Measurements from ENCODE around the gene SNX9. TPM values are rescaled to one million over a fixed set of nuclear protein-coding genes. Genes with fewer than 3 reads are reported as not detected.

Gene SNX9
- total and polyA plus RNA-seq, 2 of the 8 experiments (the other 6 are each of a cell fraction or from before 2014, with no cell fraction given) = 11.8 to 23.2 TPM

DNA sequence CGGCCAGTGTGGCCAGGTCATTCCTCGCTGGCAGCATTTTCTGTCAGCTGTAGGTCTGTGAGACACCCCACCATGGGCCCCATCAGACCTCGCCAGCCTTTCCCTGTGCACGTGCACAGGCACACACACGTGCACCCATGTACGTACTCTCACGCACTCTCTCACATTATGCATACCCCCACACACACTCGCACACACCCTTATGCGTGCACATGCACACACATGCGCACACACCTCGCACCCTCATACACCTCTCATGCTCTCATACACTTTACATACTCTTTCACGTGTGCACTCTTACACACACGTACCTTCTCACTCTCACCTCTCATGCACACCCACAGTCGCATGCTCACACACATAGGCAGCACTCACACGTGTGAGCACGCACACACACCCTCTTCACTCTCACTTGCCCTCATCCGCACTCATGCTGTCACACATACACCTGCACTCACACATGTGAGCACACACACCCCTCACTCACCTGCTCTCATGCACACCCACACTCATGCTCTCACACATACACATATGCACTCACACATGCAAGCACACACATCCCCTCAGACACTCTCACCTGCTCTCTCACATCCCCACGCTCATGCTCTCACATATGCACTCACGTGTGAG, 46.7 kb downstream of the SNX9 start:
- no peaks in the 10 kb centered on the region for H3K27me3 ChIP-seq (replicated peaks in 1 of 4; ENCODE audit: control insufficient read depth in 3 of 4, extremely low read depth in 1 of 4, insufficient read depth in 3 of 4, low read length in 3 of 4)
- H3K23ac ChIP-seq (ENCODE audit: insufficient read length) = no peak overlapping the region
- ChIA-PET POLR2A (ENCODE audit: partially characterized antibody) (no interaction called here), CTCF (ENCODE audit: partially characterized antibody) (no interaction called here)
- no peak overlapping the region for H3K9ac ChIP-seq (replicated peaks in 1 of 4; ENCODE audit: extremely low read depth in 1 of 4, low read depth in 3 of 4, low read length in 3 of 4)
- TF ChIP-seq CEBPB (IDR thresholded peaks at IDR 0.05; ENCODE audit: low read depth, low read length) (no peak), POLR2AphosphoS5 (IDR thresholded peaks at IDR 0.05; ENCODE audit: low read depth, low read length) (no peak)
- TF ChIP-seq, protein P1, sequence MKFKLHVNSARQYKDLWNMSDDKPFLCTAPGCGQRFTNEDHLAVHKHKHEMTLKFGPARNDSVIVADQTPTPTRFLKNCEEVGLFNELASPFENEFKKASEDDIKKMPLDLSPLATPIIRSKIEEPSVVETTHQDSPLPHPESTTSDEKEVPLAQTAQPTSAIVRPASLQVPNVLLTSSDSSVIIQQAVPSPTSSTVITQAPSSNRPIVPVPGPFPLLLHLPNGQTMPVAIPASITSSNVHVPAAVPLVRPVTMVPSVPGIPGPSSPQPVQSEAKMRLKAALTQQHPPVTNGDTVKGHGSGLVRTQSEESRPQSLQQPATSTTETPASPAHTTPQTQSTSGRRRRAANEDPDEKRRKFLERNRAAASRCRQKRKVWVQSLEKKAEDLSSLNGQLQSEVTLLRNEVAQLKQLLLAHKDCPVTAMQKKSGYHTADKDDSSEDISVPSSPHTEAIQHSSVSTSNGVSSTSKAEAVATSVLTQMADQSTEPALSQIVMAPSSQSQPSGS (IDR thresholded peaks at IDR 0.05; ENCODE audit: low read length) = no peak
- H3K56ac ChIP-seq (replicated peaks; ENCODE audit: insufficient read length, low read depth, low read length) = no peak overlapping the region
- peak overlapping the region; percentile 32 for H3K4ac ChIP-seq (replicated peaks; ENCODE audit: insufficient read length, low read depth, low read length)
- H3K23me2 ChIP-seq (ENCODE audit: low read depth, low read length) = no peaks in the 10 kb centered on the region
- H2BK12ac ChIP-seq (ENCODE audit: low read depth, low read length) = no peak overlapping the region
- no peaks in the 10 kb centered on the region for H3K9me3 ChIP-seq (ENCODE audit: insufficient read depth in 2 of 2, low read depth in 1 of 2, low read length in 1 of 2)
- H4K91ac ChIP-seq (replicated peaks; ENCODE audit: insufficient read length, low read length) = no peak overlapping the region
- no peak overlapping the region; the same call in 1 of the 2 replicates for H3K27ac ChIP-seq (ENCODE audit: low read depth, low read length)
- no peak overlapping the region for H3K4me2 ChIP-seq (ENCODE audit: insufficient read depth in 1 of 2, low read depth in 2 of 2, low read length in 2 of 2)
- FAIRE-seq (no peak), DNase-seq (ENCODE audit: low read depth in 1 of 2, low spot score in 2 of 2) (no peak)
- no peak overlapping the region for H4K8ac ChIP-seq (ENCODE audit: extremely low read depth, insufficient read depth, low read length)
- WGBS, 2 experiments (ENCODE audit: extremely low coverage in 1 of 2, insufficient coverage in 1 of 2, insufficient read length in 1 of 2, insufficient replicate concordance in 2 of 2, low coverage in 1 of 2, low lambda C conversion rate in 2 of 2, missing lambda C conversion rate in 1 of 2) = 95 to 100% methylated on average over 2 to 19 of the region's 19 CpGs
- no peak overlapping the region for H3K18ac ChIP-seq (ENCODE audit: extremely low read depth, low read length)
- H4K5ac ChIP-seq (ENCODE audit: insufficient read length, low read depth, low read length) = no peak overlapping the region
- no peak overlapping the region for H2AFZ ChIP-seq (ENCODE audit: low read length)
- H4K20me1 ChIP-seq (replicated peaks in 1 of 2; ENCODE audit: control insufficient read depth in 1 of 2, insufficient read depth in 2 of 2, low read length in 2 of 2) = peaks cover 4 to 10% of the 10 kb centered on the region in 2 experiments
- H2BK5ac ChIP-seq (ENCODE audit: low read depth, low read length) = peak overlapping the region; percentile 86; the same call in 1 of the 2 replicates
- H2AK5ac ChIP-seq (ENCODE audit: low read depth, low read length) = no peak overlapping the region
- H2BK15ac ChIP-seq (ENCODE audit: low read length) = no peak overlapping the region
- H3K14ac ChIP-seq (ENCODE audit: insufficient read length) = no peak overlapping the region
- peaks cover 2% of the 10 kb centered on the region; the same call in 1 of the 2 replicates for H3K79me1 ChIP-seq (ENCODE audit: low read depth, low read length)
- peaks cover 3 to 17% (median 12%) of the 10 kb centered on the region in 4 experiments; a peak in 7 of 8 replicates for H3K36me3 ChIP-seq (ENCODE audit: control insufficient read depth in 2 of 4, insufficient read depth in 4 of 4, low read length in 3 of 4)
- peaks cover 0 to 17% of the 10 kb centered on the region in 2 experiments; a peak in 2 of 4 replicates for H3K79me2 ChIP-seq (ENCODE audit: control insufficient read depth in 1 of 2, insufficient read depth in 2 of 2, low read length in 2 of 2)
- H3K4me1 ChIP-seq (replicated peaks in 1 of 4; ENCODE audit: control insufficient read depth in 3 of 4, insufficient read depth in 4 of 4, low read length in 3 of 4) = peaks cover 0 to 4% (median 3%) of the 10 kb centered on the region in 4 experiments; a peak in 2 of 7 replicates
- no peak overlapping the region for H2BK120ac ChIP-seq (replicated peaks; ENCODE audit: low read depth, low read length)
- H2BK20ac ChIP-seq (ENCODE audit: low read length) = no peak overlapping the region
- H3K4me3 ChIP-seq (ENCODE audit: extremely low read depth in 1 of 4, insufficient read depth in 2 of 4, low read depth in 3 of 4, low read length in 4 of 4) = no peak overlapping the region

Measured in H1 (cell line).